Pulmonary artery endothelial cell (primary cell): ENCODE measurements around the gene TSPO2. TPM values are rescaled to one million over a fixed set of nuclear protein-coding genes. Genes with fewer than 3 reads are reported as not detected.

Experiments used
- DNase-seq: peaks from one replicate; pipeline ENCODE4 v3.0.0-alpha.2; 2011; ENCODE audit warnings: low read depth, low spot score
- total RNA-seq: library from RNA; depleted of rRNA; stranded (reverse); fragments of >200 nt; gene quantifications from 2 replicates; pipeline ENCODE4 v1.2.3, GENCODE V29; 2014

The TSPO2 gene
- total RNA-seq, 1 donor from 2014 or later = not detected

- no peak for DNase-seq
Observed at GRCh38 chr6:41074692-41075436, 32.6 kb downstream of the TSPO2 start.

DNA sequence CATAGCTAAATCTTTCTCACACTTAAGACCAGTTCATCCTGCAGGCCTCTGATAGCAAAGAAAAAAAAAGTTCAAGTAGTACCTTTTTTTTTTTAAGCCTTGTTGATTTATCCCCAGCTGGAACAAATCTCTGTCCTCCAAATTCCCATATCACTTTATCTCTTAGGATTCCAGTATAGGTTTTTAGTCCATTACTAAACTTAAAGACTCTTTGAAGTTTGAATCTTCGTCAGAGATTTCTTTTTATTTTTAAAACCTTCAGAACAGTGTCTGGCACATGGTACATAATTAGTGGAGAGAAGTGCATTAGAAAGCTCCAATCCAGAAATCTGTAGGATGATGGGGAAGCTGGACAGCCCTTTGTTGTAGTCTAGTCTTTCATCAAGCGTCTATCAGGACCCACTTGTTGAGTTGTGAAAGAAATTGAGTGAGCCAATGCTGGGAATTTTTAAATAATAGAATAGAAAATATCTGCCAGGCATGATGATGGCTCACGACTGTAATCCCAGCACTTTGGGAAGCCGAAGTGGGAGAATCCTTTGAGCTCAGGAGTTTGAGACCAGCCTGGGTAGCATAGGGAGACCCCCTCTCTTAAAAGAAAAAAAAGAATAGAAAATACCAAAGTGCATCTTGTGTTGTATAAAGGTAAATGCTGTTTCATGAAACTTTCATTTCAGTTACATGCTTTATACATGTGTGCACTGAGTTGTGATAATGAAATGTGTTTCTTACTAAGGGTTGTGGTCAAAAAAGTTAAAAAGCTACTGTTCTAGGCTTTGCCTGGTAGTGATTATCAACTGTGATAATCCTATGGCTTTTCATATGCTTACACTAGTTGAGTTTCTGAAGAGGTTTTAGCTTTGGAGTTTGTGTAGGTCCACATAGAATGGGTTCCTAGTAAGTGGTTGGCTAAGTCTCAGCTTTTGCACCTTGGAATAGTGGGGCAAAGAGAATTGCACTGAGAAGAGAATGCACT is 33.7 kb downstream of the TSPO2 start:
- no peak for DNase-seq

DNA sequence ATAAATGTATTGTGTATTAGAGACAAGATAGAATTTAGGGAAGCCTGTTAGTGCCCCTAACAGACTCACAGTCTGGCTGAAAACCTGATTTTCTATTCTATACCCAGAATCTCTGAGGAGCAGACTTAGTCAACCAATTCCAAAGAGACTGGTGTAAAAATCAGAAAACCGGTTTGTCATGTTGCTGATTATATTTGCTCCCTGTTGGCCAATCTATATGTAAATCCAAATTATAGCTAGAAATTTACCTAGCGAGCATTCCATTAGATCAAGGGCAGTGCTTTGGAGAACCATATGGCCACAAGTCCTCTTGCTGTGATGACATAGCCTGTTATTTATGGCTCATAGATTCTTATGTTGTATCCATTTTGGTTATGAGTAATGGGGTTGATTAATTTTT is 35.3 kb downstream of the TSPO2 start:
- DNase-seq = no peak

DNA sequence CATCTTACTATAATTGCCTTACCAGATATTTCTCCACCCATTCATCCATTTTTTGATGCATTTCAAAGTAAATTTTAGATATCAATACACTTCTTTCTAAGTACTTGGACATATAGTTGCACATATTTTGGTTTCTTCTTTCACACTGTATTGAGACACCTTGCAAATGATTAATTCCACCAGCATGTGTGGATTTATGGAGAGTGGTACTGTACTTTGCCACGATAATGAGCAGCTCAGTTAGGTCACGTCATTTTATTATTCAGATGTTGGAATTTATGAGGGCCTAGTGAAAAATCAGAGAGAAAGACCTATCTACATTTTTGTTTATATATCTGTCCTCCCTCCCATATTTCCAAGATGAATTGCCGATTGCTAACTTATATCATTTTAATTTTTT is 35.8 kb downstream of the TSPO2 start:
- DNase-seq = no peak

GRCh38 chr6:41079080-41079479 is 36.8 kb downstream of the TSPO2 start:
- DNase-seq = no peak

- no peak for DNase-seq
Observed at GRCh38 chr6:41080621-41081020, 38.4 kb downstream of the TSPO2 start.

DNA sequence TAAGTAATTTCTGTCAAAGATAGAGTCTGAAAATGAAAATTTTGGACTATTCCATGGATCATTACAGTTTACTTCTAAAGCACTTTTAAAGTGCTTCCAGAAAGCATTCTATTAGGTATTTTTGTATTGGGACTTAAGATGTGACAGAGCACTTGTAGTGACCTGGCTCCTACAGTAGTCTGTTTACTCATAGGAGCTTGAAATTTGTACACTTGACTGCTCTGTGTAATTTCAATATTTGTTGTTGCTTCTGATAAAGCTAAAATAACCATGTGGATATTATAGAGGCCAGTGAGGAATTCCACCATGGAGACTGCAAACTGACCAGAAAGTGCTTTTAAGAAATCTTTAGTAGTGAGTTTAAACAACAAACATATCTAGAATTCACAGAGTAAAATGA is 40.8 kb downstream of the TSPO2 start:
- DNase-seq = no peak

- DNase-seq = no peak
Observed at GRCh38 chr6:41085182-41085581, 42.9 kb downstream of the TSPO2 start.

GRCh38 chr6:41088451-41088850 is 46.2 kb downstream of the TSPO2 start:
- no peak for DNase-seq

DNA sequence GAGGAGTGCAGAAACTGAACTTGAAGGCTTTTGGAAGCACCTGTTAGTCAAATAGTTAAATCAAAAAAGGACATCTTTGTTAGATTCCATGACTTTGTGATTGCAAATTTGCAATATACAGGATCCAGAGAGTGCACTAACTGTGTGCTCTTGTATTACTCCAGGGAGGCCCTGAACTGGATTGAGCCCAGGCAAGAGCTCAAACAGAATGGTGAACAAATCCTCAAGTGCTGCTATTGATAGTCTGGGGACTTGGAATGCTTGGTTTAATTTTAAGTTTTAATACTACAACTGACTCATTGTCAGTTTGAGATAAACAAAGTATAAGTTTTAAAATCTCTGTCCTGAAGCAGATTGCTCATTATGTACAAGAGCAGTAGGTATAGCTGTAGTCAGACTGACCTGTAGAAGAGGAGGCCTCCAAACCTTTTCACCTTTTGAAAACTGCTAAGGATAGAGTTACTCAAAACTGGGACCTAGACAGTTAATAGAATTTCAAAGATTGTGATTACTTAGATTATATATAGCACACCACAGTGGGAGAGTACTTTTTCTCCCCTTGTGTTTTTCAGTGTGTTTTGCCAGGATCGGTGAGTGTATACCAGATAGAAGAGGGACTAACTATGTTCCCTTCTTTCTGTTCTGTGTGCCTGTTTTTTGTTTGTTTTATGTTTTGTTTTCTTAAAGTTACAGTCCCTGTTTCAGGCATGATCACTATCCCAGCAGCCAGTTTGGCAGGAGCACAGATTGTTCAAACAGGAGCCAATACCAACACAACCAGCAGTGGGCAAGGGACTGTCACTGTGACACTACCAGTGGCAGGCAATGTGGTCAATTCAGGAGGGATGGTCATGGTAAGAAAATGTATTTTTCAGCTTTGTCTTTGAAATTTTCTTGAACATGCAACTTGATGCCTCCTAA is 48.8 kb downstream of the TSPO2 start:
- DNase-seq = no peak

- DNase-seq = no peak
Observed at GRCh38 chr6:41092421-41093140, 50.3 kb downstream of the TSPO2 start.

DNA sequence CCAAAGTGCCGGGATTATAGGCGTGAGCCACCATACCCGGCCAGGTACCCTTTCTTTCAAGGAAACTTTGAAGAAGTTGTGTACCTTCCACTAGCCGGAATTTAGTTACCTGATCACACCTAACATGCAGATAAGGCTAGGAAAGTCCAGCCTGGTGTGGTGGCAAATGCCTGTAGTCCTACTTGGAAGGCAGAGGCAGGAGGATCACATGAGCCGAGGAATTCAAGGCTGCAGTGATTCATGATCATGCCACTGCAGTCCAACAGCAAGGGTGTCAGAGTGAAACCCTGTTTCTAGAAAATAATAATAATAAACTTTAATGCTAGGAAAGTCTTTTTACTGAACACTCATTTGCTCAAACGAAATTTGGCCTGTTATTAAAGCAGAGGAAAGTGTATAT is 51.5 kb downstream of the TSPO2 start:
- no peak for DNase-seq

Other genes with a start within 250 kb of the TSPO2 start
- 0.04 and 0.07 TPM in 2 replicates for gene UNC5CL, start 3.2 kb upstream of the TSPO2 start, total RNA-seq
- gene APOBEC2, start 10.7 kb downstream of the TSPO2 start, total RNA-seq = not detected in 2 replicates
- gene OARD1, start 29.9 kb downstream of the TSPO2 start, total RNA-seq = 6.2 and 9.7 TPM in 2 replicates
- 19.2 and 19.3 TPM in 2 replicates for gene NFYA, start 30.5 kb downstream of the TSPO2 start, total RNA-seq
- gene TREML1, start 111.9 kb downstream of the TSPO2 start, total RNA-seq = not detected in 2 replicates
- gene TREM2, start 120.6 kb downstream of the TSPO2 start, total RNA-seq = not detected in 2 replicates
- gene TREML2, start 158.7 kb downstream of the TSPO2 start, total RNA-seq = not detected in 2 replicates
- gene TREML4, start 185.9 kb downstream of the TSPO2 start, total RNA-seq = not detected in 2 replicates
- gene TREM1, start 244.2 kb downstream of the TSPO2 start, total RNA-seq = not detected in 2 replicates